Epithelial cell of proximal tubule (primary cell): ENCODE results near the gene SLC9A9. TPM values are rescaled to one million over a fixed set of nuclear protein-coding genes. Genes with fewer than 3 reads are reported as not detected.

Experiments
- DNase-seq: peaks from one replicate; pipeline ENCODE4 v3.0.0-alpha.2; 2011; ENCODE audit warnings: low read depth
- H3K4me3 ChIP-seq: 2 replicates; pipeline ENCODE4 v1.5.1; 2011; ENCODE audit warnings: low read depth, mild to moderate bottlenecking, low read length
- total RNA-seq: library from RNA; depleted of rRNA; stranded (reverse); fragments of >200 nt; gene quantifications from 2 replicates; pipeline ENCODE4 v1.2.3, GENCODE V29; 2015
- TF ChIP-seq, protein P1 (sequence below): conservative IDR thresholded peaks from 2 replicates; pipeline ENCODE4 v1.5.1; 2012; ENCODE audit warnings: low read depth, mild to moderate bottlenecking, low read length

Gene SLC9A9
- total RNA-seq: 0.17 and 0.80 TPM in 2 replicates

DNA sequence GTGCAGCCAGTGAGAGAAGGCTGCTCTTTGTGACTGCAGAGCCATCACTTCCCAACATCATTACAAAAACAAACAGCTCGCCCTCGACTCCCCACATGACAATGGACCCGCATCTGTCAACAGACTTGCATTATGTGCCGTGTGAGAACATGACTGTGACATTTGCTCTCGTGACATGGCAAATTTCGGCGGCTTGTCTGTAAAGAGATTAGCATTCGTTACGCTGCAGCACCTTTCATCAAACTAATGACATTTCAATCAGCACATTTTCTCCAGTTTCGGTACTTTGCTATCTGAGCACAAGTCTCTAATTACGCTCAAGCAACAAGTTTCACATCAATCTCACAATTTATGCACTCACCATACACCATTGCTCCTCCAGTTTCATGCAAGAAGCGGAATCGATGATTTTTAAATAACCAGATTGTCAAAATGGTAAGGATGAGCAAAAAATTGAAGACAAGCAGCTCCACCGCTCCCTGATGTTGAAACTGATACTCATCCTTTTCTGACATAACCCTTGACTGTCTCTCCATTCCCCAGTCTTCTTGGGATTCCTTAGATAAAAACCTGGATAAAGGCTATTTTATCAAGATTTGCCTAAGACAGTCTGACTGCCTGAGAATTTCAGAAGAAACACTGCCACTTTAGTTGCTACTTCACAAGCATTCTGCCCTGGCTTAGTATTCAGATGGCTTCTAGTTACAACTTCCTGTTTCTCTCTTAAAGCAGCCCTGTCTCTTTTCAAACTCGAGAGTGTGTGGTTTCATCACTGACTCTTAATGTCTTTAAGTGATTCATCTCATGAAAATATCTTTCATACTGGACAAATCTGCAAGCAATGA is at the start of gene SLC9A9:
Gene SLC9A9, minus strand, starts transcription at position 682 of the 845 bp plus-strand sequence. Its CDS starts 146 bp downstream, at position 536.
- no peak for DNase-seq
- TF ChIP-seq, protein P1, sequence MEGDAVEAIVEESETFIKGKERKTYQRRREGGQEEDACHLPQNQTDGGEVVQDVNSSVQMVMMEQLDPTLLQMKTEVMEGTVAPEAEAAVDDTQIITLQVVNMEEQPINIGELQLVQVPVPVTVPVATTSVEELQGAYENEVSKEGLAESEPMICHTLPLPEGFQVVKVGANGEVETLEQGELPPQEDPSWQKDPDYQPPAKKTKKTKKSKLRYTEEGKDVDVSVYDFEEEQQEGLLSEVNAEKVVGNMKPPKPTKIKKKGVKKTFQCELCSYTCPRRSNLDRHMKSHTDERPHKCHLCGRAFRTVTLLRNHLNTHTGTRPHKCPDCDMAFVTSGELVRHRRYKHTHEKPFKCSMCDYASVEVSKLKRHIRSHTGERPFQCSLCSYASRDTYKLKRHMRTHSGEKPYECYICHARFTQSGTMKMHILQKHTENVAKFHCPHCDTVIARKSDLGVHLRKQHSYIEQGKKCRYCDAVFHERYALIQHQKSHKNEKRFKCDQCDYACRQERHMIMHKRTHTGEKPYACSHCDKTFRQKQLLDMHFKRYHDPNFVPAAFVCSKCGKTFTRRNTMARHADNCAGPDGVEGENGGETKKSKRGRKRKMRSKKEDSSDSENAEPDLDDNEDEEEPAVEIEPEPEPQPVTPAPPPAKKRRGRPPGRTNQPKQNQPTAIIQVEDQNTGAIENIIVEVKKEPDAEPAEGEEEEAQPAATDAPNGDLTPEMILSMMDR: no peak
- peak within 1 kb of the TSS; percentile 66 for H3K4me3 ChIP-seq

DNA sequence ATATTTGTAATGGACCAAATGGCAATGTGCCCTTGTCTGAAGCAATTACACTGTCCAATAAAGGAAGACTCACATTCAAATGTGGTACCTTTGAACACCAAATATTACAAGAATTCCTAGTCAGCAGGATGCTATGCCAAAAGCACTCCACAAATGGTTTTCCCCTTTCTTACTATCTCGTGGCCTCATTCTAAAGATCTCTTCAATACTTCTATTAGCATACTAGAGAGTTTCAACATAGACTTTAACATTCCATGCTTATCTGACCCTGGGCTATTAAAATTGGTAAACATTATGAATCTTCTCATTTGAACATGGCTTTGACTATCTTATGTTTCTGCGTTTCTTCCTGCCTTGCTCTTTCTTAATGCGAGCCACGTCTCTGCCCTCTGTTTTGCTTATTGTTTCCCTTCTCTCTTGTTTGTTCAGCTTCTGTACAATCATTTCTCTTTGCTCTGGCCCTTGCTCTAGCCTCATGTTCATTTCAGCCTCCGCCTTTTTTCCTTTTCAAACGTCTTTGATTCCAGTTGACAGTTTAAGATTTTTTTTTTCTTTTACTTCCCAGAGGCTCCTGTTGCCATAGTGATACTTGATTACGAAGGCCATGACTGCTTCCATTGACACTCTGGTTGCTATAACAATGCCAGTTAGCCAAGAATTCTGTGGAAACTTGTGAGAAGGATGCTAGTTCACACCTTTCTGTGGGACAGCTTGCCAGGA is 49.5 kb upstream of the SLC9A9 start:
- TF ChIP-seq, protein P1: no peak
- no peak for DNase-seq
- no peak overlapping the region for H3K4me3 ChIP-seq

DNA sequence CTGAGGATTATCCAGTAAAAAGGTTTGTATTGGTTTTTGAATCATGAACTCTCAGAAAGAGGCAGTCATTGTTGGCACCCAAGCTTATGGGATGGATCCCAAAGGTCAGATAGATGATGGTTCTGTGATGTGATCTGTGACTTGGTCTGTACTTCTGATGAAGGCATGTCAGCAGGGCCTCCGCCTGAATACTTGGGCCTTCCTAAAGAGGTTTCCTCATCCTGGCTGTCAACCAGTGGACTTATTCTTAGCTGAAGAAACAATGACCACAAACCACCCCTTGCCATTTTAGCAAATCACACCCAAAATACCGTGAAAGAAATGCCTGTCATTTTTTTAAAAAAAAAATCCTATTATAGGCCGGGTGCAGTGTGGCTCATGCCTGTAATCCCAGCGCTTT is 48.2 kb upstream of the SLC9A9 start:
- no peak for DNase-seq
- no peak overlapping the region for H3K4me3 ChIP-seq
- TF ChIP-seq, protein P1: no peak

DNA sequence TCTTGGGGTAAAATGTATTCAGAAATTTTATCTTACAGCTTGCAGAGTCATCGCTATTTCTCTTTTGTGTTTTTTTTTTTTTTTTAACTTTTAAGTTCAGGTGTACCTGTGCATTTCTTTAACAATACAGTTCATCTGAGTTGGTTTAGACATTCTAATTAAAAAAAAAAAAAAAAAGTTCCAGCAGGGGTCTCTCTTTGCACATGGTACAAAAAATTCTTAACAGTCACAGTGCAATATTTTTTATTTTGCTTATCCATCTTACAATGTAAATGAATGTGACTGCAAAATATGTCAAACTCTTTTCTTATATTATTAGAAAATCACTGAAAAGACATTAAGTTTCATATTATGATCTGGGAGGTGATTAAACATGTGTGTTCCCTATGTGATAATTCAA is 47.5 kb upstream of the SLC9A9 start:
- TF ChIP-seq, protein P1: peak; percentile 36
- H3K4me3 ChIP-seq: no peak overlapping the region
- no peak for DNase-seq

DNA sequence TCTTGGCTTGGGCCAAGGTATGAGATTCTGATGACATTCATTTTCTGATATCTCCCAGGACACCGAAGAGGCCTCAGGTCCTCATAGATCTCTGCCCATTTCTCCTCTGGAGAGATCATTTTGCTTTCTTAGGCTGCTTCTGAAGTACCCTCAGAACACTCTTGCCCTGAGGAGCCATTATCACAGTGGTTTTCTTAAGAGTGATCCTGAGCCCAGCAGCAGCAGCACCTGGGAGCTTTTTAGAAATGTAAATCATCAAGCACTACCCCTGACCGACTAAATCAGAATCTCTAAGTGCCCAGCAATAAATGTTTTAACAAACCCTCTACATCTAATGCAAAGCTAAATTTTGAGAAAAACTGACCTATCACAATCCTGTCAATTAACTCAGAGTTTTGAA is 40.6 kb upstream of the SLC9A9 start:
- no peak overlapping the region for H3K4me3 ChIP-seq
- no peak for DNase-seq
- TF ChIP-seq, protein P1: no peak

DNA sequence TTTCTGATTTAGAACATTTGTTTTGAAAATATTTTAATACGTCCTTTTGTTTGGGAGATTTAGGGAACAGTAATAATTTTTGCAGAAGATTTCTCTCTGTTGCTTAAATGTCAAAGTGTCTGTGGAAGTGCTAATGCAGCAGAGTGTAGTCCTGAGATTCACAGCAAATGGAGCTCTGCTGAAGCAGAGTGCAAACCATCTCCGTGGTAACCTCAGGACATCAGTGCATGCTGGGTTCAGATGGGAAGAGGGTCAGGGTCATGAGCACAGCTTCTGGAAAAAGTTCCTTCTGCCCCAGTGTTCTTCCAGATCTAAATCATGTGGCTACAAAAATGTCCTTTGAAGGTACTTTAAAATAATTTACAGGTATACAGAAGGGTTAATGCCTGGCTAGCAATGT is 39.9 kb upstream of the SLC9A9 start:
- TF ChIP-seq, protein P1: no peak
- H3K4me3 ChIP-seq: no peak overlapping the region
- DNase-seq: no peak
